PFSK-1 (cell line): ENCODE measurements around the gene MCFD2.
A peak's percentile ranks its signal among the peaks of the same experiment; 100 is the strongest.

ENCODE experiments used
- POLR2AphosphoS5 ChIP-seq: IDR thresholded peaks from 2 replicates; pipeline ENCODE4 v1.6.1; 2012; ENCODE audit warnings: low read depth, mild to moderate bottlenecking, control low read depth, low read length, moderate library complexity
- REST ChIP-seq, 2 experiments: IDR thresholded peaks; 2 replicates each; pipeline versions ENCODE4 v1.6.1 to v1.8.0; 2011 to 2012; ENCODE audit warnings: low read depth in 2 of 2, low read length in 2 of 2, control low read depth in 1 of 2, inconsistent platforms in 1 of 2, mild to moderate bottlenecking in 1 of 2, moderate library complexity in 1 of 2; ENCODE audit not compliant: insufficient read depth in 1 of 2
- TAF1 ChIP-seq: IDR thresholded peaks from 2 replicates; pipeline ENCODE4 v1.6.1; 2012; ENCODE audit warnings: low read length, control low read depth, borderline replicate concordance; ENCODE audit not compliant: insufficient read depth

DNA sequence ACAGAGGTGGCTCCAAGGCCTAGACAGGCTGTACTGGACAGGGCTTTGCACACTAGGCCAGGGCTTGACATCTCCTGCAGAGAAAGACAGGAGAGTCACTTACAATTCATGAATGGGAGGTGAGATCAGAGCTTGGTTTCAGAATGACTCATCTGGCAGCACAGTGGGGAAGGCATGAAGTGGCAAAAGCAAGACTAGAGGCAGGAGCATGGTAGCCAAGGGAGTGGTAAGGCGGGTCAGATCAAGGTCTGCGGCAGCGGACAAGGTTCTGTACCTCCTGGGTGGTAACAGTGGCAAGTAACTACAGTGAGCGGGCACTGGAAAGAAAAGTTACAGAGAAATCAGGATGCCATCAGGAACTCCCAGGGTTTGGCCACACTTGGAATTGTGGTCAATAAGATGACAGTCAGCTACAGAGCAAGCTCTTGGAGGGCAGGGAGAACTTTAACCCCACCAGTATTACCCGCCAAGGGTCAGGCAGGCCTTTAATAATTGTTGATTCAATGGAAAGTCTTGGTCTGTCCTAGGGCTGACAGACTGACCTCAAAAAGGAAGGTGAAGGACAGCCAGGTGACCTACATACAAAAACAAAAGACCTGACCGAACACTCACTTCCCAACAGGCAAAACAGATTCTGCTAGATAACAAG lies 5.7 kb downstream of the MCFD2 start:
- peak in 1 of 2 experiments; percentile 61; a peak in 2 of 4 replicates for TF ChIP-seq REST (IDR thresholded peaks at IDR 0.05; ENCODE audit: insufficient read depth in 1 of 2, low read depth in 2 of 2, low read length in 2 of 2)
- TF ChIP-seq POLR2AphosphoS5: no peak
- TF ChIP-seq TAF1: no peak
